ENCODE results near the gene CNTNAP4. TPM values are rescaled to one million over a fixed set of nuclear protein-coding genes. Genes with fewer than 3 reads are reported as not detected.

Gene CNTNAP4
- total RNA-seq, 1 donor from 2014 or later: 2.6 TPM

GRCh38 chr16:76303637-76304314 lies 26.6 kb downstream of the CNTNAP4 start:
- no peak for DNase-seq (ENCODE audit: low read depth)

DNA sequence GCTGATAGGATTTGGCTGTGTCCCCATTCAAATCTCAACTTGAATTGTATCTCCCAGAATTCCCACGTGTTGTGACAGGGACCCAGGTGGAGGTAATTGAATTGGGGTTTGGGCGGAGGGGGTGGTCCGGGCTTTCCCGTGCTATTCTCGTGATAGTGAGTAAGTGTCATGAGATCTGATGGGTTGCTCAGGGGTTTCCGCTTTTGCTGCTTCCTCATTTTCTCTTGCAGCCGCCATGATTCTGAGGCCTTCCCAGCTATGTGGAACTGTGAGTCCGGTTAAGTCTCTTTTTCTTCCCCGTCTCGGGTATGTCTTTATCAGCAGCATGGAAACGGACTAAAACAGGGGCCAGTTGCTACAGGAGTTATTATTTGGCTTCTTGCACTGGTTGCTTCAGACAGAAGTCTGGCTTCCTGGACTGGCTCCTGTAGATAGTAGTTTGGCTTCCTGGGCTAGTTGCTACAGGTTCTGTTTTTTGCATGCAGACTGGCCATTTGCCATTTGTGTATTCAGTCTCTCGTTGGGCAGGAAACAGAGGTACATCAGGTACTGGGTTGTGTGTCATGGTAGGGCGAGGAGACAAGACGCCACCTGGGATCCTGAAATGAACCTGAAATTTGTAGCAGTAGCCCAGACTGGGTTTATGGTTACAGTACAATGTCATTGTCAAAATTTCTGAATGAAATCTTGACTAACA lies 32.6 kb downstream of the CNTNAP4 start:
- no peak for DNase-seq (ENCODE audit: low read depth)

- DNase-seq (ENCODE audit: low read depth): no peak
These were observed 34.1 kb downstream of the CNTNAP4 start for GRCh38 chr16:76311260-76311659.

DNA sequence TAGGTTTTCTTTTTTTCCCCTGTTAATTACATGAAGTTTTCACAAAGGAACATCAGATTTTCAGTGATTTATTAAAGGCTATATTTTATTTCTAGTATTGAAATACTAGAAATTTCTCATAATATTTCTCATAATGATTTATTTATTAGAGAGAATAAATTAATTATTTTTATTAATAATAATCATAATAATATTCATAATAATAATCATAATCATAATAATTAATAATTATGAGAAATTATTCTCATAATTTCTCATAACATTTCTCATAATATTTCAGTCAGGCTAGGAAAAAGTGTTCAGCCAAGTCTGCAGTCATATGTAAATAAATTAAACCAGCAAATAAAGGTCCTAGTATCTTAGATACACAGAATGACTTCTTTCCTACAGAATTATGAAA lies 41.4 kb downstream of the CNTNAP4 start:
- DNase-seq (ENCODE audit: low read depth): no peak

DNA sequence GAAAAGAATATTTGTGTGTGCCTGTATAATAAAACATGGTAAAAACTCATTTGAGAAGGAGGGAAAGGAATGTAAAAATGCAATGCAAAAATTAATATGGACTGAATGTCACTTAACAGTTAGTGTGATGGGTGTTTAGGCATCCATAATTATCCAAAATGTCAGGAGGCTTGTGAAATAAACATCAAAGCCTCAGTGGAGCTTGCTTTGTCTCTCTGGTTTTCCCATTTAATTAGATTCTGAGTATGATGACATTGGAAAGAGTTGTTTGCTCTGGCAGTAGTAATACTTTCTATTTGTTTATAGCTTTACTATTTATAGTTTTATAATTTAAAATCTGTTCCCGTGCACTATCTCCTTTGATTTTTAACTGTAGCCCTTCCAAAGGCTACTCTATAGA lies 51.9 kb downstream of the CNTNAP4 start:
- no peak for DNase-seq (ENCODE audit: low read depth)

DNA sequence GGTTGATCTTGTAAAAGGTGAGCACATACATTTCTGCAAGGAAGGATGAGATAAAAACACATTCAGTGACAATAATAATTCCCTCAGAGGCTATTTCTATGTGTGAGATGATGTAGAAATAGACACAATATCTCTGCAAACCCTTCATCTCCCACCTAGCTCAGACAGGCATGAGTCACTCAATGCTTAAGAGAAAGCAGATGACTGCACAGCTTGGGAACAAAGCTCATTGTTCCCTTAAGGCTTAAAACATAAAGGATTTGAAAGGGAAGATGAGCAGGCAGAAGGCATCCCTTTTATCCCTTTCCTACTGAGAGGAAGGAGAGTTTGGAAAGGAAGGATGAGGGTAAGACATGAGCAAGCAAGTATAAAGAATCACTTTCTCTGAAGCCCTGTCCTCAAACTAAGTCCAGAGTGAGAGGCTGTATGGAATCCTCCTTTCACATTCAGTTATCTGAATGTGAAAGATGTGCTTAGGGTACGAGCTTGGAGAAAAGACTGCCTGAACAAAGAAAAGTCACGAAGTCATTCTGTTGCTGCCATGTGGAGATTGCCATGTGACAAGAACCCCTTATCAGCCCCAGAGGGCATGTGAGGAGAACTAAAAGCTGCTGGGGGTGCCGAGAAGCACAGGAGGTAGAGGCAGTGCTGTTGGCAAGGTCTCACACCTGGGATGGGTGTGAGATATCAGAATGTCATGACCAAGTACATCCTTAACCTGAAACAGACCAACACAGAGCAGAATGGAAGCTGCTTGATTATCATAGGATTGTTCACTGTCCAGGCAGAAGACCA lies 58.2 kb downstream of the CNTNAP4 start:
- no peak for DNase-seq (ENCODE audit: low read depth)

- no peak for DNase-seq (ENCODE audit: low read depth)
These were observed 58.9 kb downstream of the CNTNAP4 start for GRCh38 chr16:76336112-76336511.

DNA sequence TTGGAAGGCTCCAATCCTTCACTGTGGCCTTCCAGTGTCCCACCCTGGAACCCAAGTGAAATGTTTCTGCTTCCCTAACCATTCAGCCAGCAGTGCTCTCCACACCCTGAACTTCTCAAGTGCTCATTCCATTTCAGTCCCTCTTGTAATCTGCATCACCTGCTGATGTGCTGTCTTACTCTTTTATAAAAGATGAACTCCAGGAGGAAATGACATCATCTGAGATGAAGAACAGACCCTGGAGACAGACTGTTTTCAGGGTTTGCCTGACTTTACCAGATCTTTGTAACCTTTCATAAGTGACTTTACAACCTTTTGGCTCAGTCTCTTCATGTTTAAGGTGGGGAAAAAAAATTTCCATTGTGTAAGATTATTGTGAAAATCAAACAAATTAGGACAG lies 61.3 kb downstream of the CNTNAP4 start:
- no peak for DNase-seq (ENCODE audit: low read depth)

DNA sequence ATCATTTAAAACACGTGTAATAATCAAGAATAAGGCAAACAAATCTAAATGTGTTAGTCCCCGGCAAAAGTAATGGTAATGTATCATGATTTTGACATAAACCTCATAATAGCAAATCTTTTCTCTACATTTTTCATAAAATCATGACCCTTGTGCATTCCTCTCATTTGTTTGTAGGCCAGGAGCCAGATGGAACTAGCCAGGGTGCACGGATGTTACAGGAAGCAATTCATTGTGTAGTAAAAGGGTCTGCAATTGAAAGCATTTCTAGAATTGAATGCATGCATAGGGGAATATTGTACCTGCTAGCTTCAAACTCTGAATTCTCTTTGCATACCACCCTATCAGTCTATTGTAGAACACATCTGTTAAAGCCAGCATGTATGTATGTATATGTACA lies 66.6 kb downstream of the CNTNAP4 start:
- DNase-seq (ENCODE audit: low read depth): no peak

- DNase-seq (ENCODE audit: low read depth): no peak
These were observed 68.0 kb downstream of the CNTNAP4 start for GRCh38 chr16:76345163-76345661.

- no peak for DNase-seq (ENCODE audit: low read depth)
These were observed 69.0 kb downstream of the CNTNAP4 start for GRCh38 chr16:76346210-76346609.

- DNase-seq (ENCODE audit: low read depth): no peak
These were observed 74.2 kb downstream of the CNTNAP4 start for GRCh38 chr16:76351441-76351840.

- DNase-seq (ENCODE audit: low read depth): no peak
These were observed 83.2 kb downstream of the CNTNAP4 start for GRCh38 chr16:76360404-76360803.

DNA sequence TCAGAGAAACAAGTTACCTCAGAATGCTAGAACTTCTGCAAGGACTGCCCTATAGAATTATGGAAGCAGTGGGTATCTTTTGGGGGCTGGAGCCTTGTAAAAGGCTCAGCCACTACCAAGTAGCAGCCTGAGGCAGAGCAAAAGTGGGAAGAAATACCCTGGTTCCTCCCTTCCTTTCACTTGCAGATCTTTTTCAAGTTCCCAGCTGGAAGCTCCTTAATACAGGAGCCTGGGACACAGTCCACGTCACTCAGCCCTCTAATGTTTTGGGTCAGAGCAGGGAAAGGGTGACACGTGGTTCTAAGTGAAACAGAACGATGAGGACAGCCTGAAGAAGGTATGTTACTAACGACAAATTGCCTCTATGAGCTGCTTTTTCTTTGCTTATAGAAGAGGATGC lies 93.1 kb downstream of the CNTNAP4 start:
- DNase-seq (ENCODE audit: low read depth): no peak

- DNase-seq (ENCODE audit: low read depth): no peak
These were observed 94.2 kb downstream of the CNTNAP4 start for GRCh38 chr16:76371441-76371840.

DNA sequence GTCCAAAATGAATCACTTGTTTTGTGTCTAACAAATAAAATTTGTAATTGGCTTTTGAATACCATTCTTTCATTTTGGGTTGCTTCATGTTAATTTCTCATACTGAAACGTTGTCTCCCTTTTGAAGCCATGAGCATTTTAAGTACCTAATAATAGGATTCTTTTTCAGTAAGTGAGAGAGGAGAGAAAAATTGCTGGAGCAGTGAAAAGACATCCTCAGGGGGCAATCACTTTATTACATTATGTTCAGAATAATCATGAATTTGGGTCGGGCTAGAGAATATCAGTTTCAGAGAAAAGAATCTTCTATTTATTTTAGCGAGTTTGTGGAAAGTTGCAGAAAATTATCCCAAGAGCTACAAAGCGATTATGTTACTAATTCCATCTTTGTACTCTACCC lies 96.8 kb downstream of the CNTNAP4 start:
- no peak for DNase-seq (ENCODE audit: low read depth)

DNA sequence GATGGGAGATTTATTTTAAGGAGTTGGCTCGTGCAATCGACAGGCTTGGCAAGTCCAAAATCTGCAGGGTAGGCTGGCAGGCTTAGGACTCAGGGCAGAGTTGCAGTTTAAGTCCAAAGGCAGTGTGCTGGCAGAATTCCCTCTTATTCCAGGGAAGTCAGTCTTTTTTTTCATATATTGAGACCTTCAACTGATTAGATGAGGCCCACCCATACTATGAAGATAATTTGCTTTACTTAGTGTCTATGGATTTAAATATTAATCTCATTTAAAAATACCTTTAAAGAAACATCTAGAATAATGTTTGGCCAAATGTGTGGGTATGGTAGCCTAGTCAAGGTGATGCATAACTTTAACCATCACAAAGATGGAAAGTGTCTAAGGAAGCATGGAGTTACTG lies 99.8 kb downstream of the CNTNAP4 start:
- DNase-seq (ENCODE audit: low read depth): no peak

- no peak for DNase-seq (ENCODE audit: low read depth)
These were observed 100.8 kb downstream of the CNTNAP4 start for GRCh38 chr16:76378020-76378419.

DNA sequence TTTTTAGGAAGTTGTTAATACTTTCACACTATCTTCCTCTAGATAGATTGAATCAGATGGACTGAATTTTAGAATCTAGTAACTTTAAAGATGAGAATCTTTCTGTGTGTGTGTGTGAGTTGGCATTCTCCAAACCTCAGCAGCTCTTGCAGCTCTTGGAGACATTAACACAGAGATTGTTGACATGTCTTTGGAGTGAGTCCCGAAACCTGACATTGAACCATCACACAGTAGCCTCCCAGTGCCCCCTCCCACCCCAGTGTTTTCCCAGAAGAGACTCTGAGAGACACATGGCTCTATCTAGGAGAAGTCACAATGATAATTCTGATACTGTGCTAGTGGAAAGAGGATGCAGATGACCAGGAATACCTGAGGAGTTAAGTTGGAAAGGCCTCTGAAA lies 103.9 kb downstream of the CNTNAP4 start:
- no peak for DNase-seq (ENCODE audit: low read depth)

- no peak for DNase-seq (ENCODE audit: low read depth)
These were observed 108.5 kb downstream of the CNTNAP4 start for GRCh38 chr16:76385601-76386230.

DNA sequence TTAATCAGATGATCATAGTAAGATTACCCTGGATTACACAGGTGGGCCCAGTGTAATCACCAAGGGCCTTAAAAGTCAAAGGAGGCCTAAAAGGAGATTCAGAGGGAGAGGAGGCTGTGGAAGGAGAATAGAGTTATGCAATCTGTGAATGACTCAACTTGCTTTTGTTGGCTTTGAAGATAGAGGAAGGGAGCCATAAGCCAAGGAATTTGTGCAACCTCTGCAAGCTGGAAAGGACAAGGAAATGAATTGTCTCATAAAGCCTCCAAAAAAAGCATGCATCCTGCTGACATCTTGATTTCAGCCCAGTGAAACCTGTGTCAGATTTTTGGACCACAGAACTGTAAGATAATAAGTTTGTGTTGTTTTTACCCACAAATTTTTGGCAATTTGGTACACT lies 109.6 kb downstream of the CNTNAP4 start:
- DNase-seq (ENCODE audit: low read depth): no peak

- DNase-seq (ENCODE audit: low read depth): no peak
These were observed 110.8 kb downstream of the CNTNAP4 start for GRCh38 chr16:76387994-76388393.

Measured in myocyte (in vitro differentiated cells).